Measurements from ENCODE around the gene C19orf47. TPM values are rescaled to one million over a fixed set of nuclear protein-coding genes. Genes with fewer than 3 reads are reported as not detected.
"Not testable (repeated sequence)": the region's sequence is repeated elsewhere in the genome, so short reads cannot be mapped to it uniquely, and the experiment has no call there.

Gene C19orf47
- total RNA-seq, 1 donor from 2014 or later = 15.0 TPM

GRCh38 chr19:40376286-40376862, 28.2 kb upstream of the C19orf47 start:
- no peak for DNase-seq

- DNase-seq = no peak
These were observed 25.9 kb upstream of the C19orf47 start for GRCh38 chr19:40374084-40374483.

DNA sequence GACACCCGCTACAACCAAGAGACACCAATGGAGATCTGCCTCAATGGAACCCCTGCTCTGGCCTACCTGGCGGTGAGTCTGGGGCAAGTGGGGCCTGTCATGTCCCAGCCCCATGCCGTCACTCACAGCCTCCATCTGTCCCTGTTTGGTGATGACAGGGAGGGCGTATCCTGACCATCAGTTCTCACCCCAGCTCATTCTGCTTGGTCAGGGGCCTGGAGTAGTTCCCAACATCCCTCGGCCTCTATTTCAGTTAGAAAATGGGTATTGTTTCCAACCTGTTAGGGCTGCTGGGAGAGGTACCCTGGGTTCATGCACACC, 23.6 kb upstream of the C19orf47 start:
- no peak for DNase-seq

GRCh38 chr19:40370997-40371801, 23.0 kb upstream of the C19orf47 start:
- DNase-seq = no peak

GRCh38 chr19:40370253-40370652, 22.1 kb upstream of the C19orf47 start:
- DNase-seq = not testable (repeated sequence)

- no peak for DNase-seq
These were observed 21.6 kb upstream of the C19orf47 start for GRCh38 chr19:40369797-40370196.

- DNase-seq = no peak
These were observed 19.6 kb upstream of the C19orf47 start for GRCh38 chr19:40367577-40368434.

- DNase-seq = peak; percentile 54
These were observed 18.7 kb upstream of the C19orf47 start for GRCh38 chr19:40366697-40367561.

GRCh38 chr19:40365613-40366401, 17.6 kb upstream of the C19orf47 start:
- peak; percentile 78 for DNase-seq

GRCh38 chr19:40365010-40365409, 16.8 kb upstream of the C19orf47 start:
- DNase-seq = no peak

- no peak for DNase-seq
These were observed 14.9 kb upstream of the C19orf47 start for GRCh38 chr19:40363069-40363468.

DNA sequence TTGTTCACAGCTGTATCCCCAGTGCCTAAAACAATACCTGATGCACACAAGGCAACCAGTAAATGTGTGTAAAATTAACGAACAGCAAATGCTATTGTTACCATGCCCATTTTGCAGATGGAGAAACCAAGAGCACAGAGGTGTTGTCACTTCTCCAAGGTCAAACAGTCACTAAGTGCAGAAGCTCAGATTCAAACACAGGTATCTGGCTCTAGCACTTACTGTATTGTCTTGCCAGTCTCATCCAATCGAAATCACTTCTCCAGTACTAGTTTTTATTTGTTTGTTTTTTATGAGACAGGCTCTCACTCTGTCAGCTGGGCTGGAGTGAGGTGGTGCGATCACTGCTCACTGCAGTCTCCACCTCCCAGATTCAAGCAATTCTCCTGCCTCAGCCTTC, 14.0 kb upstream of the C19orf47 start:
- no peak for DNase-seq

GRCh38 chr19:40360708-40361241, 12.6 kb upstream of the C19orf47 start:
- DNase-seq = no peak

DNA sequence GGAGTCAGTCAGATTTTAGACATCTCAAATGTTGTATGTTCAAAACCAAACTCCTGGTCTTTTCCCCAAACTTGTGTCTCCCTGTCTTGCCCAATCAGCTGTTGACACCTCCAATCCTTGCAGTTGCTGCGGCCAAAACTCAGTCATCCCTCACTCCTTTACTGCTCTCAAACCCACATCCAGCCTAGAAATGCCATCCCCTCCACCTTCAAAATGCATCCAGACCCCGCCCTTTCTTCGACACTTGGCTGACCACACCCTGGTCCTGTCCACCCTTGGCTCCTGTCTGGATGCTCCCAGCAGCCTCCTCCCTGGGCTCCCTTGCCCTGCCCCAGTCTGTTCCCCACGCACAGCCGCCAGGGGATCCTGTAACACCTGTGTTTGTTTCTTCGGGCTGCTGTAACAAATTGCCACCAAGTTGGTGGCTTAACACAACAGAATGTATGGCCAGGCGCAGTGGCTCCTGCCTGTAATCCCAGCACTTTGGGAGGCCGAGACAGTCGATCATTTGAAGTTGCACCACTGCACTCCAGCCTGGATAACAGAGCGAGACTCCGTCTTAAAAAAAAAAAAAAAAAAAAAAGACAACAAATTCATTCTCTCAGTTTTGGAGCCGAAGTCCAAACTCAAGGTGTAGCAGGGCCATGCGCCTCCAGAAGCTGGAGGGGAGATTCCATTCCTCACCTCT, 12.0 kb upstream of the C19orf47 start:
- DNase-seq = no peak

- no peak for DNase-seq
These were observed 10.6 kb upstream of the C19orf47 start for GRCh38 chr19:40358773-40359172.

- no peak for DNase-seq
These were observed 9.4 kb upstream of the C19orf47 start for GRCh38 chr19:40357640-40358039.

GRCh38 chr19:40356681-40357595, 8.7 kb upstream of the C19orf47 start:
- DNase-seq = no peak

- no peak for DNase-seq
These were observed 7.9 kb upstream of the C19orf47 start for GRCh38 chr19:40355975-40356680.
